HG02981 (cell line): Measurements from ENCODE around the gene CLDN24.

Source experiments
- ATAC-seq: cut with Tn5 transposase; IDR thresholded peaks from one replicate; pipeline ENCODE4 v1.9.1; 2021; ENCODE audit warnings: mild to moderate bottlenecking, moderate library complexity; ENCODE audit not compliant: unreplicated experiment

CLDN24 gene

GRCh38 chr4:183322326-183322725 lies at the start of gene CLDN24:
TSS of gene CLDN24 (minus strand) at chr4:183322426. CDS start at chr4:183322426, 0 bp downstream.
- ATAC-seq: no peak

GRCh38 chr4:183370786-183371185 lies 48.6 kb upstream of the CLDN24 start:
- ATAC-seq: no peak

- no peak for ATAC-seq
Observed at GRCh38 chr4:183369073-183369472, 46.8 kb upstream of the CLDN24 start.

DNA sequence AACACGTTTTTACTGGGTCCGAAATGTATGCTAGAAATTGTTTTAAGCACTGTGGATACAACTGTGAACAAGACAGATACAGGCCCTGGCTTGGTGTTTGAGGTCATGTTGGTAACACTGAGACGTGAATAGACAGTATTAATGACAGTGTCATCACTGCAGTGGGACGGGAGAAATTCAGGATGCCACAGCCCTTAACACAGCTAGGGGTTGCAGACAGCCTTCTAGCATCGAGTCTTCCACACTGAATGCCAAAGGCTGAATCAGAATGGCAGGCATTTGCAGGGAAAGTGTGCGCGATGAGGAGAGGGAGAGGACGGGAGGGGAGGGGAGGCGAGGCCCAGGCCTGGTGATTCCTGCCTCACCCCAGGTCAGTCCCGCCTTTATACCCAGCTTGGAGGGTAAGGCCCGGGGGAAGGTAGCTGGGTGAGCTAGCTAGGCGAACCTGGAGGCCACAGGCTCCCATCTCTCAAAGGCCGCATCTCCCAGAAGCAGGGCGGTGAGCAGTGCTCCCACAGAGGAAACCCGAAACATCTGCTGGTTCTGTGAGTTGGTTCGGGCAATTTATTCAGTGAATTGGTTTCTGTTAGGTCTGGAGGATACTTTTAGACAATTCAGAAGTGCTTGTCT lies 44.1 kb upstream of the CLDN24 start:
- ATAC-seq: no peak

DNA sequence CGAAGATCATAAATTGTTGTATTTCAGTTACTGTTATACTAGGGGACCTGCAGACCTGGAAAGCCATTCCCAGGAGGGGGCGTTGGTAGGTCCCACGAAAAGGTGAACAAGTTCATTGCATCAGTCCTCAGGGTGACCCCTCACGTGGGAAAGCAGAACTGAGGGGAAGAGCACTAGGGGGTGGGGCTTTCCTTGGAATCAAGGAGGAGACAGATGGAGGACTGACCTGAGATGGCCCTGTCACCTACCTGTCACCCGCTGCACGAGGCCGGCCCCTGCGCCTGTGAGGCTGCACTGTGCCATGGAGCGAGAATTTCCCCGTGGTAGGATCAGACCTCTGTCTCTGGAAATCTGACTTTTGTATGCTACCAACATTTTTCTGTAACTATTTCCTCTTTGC lies 41.8 kb upstream of the CLDN24 start:
- no peak for ATAC-seq

GRCh38 chr4:183362916-183363542 lies 40.8 kb upstream of the CLDN24 start:
- no peak for ATAC-seq

GRCh38 chr4:183362036-183362435 lies 39.8 kb upstream of the CLDN24 start:
- no peak for ATAC-seq

GRCh38 chr4:183360161-183360919 lies 38.1 kb upstream of the CLDN24 start:
- ATAC-seq: no peak

DNA sequence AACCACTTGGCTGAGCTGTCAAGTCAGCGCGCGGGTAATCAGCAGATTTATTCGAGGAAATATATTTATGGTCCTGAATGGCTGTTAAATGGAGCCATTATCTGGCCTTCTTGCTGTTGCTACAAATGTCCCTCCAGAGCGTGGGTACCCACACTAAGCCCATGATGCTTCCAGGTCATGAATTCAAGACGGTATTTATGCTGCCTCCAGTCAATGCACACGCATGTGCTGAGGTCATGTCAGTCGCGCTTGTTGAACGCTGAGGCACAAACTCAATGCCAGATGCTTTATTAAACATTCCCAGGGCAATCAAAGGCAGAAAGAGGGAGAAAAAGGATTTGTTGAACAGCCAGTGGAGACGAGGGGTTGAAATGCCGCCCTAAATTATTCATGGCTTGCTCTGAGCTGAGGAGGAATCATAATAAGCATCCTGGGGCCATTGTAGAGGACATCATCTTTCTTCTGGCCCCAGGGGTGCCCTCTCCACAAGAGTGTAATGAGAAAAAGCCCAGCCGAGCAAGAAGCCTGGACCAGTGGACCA lies 36.1 kb upstream of the CLDN24 start:
- no peak for ATAC-seq

DNA sequence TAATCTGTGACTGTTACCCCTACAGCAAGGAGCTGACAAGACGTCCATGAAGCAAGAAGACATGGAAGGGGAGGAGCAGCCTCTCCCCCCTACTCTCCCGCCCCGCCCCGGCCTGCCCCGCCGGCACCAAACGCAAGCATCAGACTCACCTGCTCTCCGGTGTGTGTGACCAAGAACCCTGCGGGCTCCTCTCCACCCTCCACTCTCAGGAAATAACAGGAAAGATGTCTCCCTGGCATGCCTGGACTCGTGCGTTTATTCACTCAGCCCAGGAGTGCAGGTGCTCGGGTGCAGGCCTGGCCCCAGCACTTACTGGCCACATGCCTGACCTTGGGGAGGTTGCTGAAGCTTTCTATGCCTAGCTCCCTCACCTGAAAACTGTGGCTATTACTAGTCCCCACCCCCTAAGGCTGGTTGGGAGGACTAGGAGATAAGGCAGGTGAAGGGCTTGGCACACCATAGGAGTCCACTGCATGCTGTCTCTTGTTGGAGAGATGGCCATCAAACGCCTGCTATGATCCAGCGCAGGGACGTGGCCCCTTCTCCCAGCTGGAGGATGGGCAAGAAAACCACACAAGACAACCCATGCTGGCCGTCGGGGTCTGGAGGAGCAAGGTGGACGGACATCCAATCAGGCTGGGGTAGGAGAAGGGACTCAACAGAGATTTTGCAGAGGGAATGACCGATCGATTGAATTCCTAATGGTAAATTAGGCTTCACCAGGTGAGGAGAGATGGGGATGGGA lies 34.9 kb upstream of the CLDN24 start:
- no peak for ATAC-seq

DNA sequence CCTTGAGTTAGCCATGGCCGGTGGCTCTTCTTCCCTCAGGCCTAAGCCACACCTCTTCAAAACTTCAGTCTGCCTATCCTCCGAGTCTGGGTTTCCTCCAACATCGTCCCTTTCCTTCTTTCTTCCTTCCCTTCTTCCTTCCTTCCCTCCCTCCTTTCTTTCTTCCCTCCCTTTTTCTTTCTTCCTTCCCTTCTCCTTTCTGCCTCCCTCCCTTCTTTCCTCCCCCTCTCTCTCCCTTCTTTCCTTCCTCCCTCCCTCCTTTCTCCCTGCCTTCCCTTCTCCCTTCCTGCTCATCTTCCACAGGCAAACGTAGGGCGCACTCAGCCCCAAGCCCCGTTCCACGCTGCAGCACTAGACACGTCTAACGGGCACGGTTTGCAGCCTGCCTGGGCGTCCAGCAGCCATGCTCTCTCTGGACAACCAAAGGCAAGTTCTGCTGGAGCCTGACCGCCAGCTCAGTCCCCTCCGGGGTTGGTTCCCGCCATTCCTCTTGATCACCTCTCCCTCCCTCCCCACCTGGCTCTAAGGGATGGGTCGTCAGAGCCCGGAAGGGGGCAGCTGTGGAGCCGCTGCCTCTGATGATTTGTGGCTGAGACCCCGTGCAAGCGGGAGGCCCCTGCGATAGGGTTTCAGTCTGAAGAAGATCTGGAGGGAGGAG lies 34.1 kb upstream of the CLDN24 start:
- no peak for ATAC-seq

DNA sequence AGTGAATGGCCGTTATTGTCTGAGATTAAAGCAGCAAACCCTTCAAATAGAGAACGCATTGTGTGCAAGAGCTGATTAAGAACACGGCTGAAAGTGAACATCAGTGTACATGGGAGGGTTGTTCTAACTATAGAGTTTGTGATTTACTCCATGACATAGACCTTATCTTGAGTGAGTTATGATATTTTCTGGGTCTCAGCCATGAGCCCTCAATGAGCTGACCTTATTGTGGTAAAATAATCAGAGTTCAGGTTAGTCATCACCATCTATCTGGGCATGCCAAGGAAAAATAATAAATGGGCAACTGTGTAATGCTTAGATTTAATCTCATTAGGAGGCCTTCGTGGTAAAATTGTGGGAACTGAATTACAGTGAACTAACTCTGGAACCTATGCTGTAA lies 33.2 kb upstream of the CLDN24 start:
- ATAC-seq: no peak

DNA sequence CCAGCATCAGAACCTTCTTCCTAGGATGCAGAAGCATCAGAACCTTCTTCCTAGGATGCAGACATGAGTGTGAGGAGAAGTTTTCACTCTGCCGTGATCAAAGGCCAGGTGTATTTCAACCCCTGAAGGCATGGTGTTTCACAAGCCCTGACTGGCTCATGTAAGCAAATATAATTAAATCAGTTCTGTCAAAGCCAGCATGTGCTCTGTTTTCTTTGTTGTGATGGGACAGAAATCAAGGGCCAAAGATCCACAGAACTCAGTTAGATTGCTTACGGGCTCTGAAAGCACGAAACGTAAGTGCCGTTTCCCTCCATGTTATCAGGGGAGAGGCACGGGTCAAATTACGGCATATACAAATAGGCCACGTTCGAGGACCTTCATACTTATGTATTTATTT lies 32.0 kb upstream of the CLDN24 start:
- no peak for ATAC-seq

GRCh38 chr4:183353557-183353956 lies 31.3 kb upstream of the CLDN24 start:
- ATAC-seq: no peak

DNA sequence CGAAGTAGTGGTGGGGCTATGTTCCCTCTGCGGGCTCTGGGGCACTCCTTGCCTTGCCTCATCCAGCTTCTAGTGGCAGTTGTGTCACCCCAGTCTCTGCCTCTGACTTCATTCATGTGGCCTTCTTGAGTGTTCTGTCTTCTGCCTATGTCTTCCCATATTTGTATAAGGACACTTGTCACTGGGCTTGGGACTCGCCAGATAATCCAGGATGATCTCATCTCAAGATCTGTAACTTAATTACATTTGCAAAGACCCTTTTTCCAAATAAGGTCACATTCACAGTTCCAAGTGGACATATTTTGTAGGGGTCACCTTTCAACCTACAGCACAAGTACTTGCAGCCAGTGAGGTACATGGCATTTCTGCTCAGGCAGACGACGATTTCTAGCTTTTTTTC lies 30.3 kb upstream of the CLDN24 start:
- no peak for ATAC-seq

DNA sequence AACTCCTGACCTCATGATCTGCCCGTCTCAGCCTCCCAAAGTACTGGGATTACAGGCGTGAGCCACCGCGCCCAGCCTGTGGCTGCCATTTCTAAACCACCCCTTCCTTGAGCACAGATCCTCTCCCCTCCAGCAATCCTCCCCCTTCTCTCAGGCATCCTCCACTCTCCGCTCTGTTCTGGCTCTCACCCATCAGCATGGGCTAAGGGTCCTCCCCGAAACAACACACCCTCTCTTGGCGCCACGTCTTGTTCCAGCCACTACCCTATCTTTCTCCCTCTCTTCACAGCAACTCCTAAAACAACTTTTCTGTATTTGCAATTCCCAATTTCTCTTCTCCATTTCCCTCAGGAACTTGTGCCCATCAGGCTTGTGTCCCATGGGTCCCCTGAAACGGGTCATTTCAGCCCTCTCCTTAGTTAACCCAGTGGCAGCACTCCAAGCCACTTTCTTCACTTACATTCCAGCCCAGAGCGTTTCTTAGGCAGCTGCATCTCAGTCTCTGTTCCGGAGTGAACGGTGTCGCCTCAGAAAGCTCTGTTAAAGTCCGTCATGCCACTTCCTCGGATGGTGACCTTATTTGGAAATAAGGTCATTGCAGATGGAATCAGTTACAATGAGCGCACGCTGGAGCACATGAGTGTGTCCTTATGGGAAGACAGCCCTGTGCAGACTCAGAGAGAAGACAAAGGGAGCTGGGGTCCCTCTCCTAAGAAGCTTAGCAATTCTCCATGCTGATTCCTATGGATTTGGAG lies 28.3 kb upstream of the CLDN24 start:
- no peak for ATAC-seq

- ATAC-seq: no peak
Observed at GRCh38 chr4:183349673-183350072, 27.4 kb upstream of the CLDN24 start.

DNA sequence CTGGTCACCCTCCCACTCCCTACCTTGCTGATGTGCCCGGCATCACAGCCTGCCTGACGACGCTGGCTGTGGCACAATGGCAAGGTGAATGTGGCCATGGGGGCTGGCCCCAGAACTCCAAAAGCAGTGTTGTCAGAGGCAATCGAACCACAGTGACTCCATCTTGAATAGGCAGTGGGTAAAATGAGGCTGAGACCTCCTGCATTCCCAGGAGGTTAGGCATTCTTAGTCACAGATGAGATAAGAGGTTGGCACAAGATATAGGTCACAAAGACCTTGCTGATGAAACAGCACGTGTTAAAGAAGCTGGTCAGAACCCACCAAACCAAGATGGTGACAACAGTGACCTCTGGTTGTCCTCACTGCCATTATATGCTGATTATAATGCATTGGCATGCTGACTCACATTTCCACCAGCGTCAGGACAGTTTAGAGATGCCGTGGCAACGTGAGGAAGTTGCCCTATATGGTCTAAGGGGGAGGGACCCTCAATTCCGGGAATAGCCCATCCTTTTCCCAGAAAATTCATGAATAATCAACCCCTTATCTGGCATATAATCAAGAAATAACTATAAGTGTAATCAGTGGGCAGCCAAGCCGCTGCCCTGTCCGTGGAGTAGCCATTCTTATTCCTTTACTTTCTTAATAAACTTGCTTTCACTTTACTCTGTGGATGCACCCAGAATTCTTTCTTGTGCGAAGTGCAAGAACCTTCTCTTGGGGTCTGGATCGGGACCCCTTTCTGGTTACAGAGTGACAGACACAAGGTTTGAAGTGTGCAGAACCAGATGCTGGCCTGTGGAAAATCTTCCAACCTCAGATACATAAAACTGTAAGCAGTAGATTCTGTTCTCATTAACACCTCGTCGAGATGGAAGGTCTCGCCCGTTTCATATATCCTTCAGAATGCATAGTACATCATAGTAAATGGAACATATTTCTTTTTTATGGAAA lies 26.8 kb upstream of the CLDN24 start:
- peak; percentile 62 for ATAC-seq

DNA sequence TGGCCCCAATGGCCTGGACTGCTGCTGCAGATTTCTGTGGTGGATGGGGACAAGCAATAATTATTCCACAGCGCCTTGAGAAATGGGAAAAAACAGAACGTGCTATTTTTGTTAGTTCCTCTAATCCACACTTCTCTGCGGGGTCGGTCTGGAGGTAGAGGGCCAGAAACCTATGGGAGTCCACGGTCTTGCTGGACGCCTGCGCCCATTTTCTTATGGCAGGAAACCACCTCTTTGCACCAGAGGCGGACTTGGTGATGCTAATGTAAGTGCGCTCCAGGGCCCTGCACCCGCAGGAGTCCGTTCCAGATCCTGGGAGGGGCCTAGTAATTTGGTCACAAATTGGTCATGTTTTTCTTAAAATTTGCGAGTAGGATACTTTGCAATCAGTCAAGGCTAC lies 25.9 kb upstream of the CLDN24 start:
- ATAC-seq: no peak
